Neural cell (in vitro differentiated cells): ENCODE measurements around the gene SETX.

ENCODE experiments used
- EP300 ChIP-seq: fragments of 450-650 bp; conservative IDR thresholded peaks from 2 replicates; pipeline ENCODE4 v1.6.1; 2014; ENCODE audit warnings: antibody characterized with exemption, mild to moderate bottlenecking, moderate library complexity; ENCODE audit not compliant: poor library complexity, severe bottlenecking
- EZH2 ChIP-seq: fragments of 200-600, 300-800 bp; shearing (Covaris generic), sonication (generic); IDR thresholded peaks from 2 replicates; pipeline ENCODE4 v1.6.1; 2014; ENCODE audit warnings: antibody characterized with exemption, low read length, borderline replicate concordance, mild to moderate bottlenecking; ENCODE audit not compliant: insufficient read depth, poor library complexity, severe bottlenecking
- POLR2AphosphoS5 ChIP-seq: IDR thresholded peaks from 2 replicates; pipeline ENCODE4 v1.6.1; 2012
- RAD21 ChIP-seq: fragments of 450-650 bp; conservative IDR thresholded peaks from 2 replicates; pipeline ENCODE4 v1.6.1; 2014; ENCODE audit warnings: antibody characterized with exemption, mild to moderate bottlenecking, moderate library complexity
- SMC3 ChIP-seq: fragments of 450-650 bp; conservative IDR thresholded peaks from 2 replicates; pipeline ENCODE4 v1.6.1; 2014; ENCODE audit warnings: antibody characterized with exemption, mild to moderate bottlenecking, moderate library complexity; ENCODE audit not compliant: poor library complexity
- TAF1 ChIP-seq: IDR thresholded peaks from 2 replicates; pipeline ENCODE4 v1.6.1; 2012; ENCODE audit warnings: low read depth
- TF ChIP-seq, protein P1 (sequence below): fragments of 450-650 bp; IDR thresholded peaks from 2 replicates; pipeline ENCODE4 v1.5.1; 2014; ENCODE audit warnings: antibody characterized with exemption, mild to moderate bottlenecking, moderate library complexity; ENCODE audit not compliant: poor library complexity, severe bottlenecking
- TF ChIP-seq, protein P2 (sequence below): IDR thresholded peaks from 2 replicates; pipeline ENCODE4 v1.6.1; 2012; ENCODE audit warnings: borderline replicate concordance

DNA sequence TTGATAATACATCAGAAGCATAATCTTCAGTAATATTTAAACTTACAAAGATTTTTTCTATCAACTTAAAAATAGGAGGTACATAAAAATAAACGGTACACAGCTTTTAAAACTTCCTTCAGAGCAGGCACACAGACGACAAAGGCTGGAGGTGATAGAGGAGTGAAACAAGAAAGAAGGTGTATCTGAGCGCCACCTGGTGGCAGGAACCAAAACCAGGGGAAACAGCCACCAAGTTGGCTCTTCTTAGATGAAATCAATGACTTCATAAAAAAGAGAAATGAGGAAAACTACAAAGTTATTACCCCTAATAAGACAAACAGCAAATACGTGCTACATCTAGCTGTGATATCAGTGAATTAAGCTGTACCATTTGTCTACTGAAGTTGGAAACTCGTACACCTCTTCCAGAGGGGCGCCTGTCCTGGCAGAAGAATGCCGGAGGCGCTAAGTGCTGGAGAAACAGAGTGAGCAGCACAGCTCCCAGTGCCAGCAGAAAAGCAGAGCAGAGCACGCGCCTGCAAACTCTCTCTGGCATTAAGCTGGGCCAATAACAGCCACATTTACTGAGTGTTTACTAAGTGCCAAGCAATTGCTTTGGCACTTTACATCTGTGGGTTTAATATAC is 85.9 kb downstream of the SETX start:
- TF ChIP-seq RAD21 (peak; percentile 87), EP300 (no peak), EZH2 (no peak), TAF1 (no peak), POLR2AphosphoS5 (no peak), SMC3 (peak; percentile 93)
- TF ChIP-seq, protein P1, sequence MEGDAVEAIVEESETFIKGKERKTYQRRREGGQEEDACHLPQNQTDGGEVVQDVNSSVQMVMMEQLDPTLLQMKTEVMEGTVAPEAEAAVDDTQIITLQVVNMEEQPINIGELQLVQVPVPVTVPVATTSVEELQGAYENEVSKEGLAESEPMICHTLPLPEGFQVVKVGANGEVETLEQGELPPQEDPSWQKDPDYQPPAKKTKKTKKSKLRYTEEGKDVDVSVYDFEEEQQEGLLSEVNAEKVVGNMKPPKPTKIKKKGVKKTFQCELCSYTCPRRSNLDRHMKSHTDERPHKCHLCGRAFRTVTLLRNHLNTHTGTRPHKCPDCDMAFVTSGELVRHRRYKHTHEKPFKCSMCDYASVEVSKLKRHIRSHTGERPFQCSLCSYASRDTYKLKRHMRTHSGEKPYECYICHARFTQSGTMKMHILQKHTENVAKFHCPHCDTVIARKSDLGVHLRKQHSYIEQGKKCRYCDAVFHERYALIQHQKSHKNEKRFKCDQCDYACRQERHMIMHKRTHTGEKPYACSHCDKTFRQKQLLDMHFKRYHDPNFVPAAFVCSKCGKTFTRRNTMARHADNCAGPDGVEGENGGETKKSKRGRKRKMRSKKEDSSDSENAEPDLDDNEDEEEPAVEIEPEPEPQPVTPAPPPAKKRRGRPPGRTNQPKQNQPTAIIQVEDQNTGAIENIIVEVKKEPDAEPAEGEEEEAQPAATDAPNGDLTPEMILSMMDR = peak; percentile 85
- TF ChIP-seq, protein P2, sequence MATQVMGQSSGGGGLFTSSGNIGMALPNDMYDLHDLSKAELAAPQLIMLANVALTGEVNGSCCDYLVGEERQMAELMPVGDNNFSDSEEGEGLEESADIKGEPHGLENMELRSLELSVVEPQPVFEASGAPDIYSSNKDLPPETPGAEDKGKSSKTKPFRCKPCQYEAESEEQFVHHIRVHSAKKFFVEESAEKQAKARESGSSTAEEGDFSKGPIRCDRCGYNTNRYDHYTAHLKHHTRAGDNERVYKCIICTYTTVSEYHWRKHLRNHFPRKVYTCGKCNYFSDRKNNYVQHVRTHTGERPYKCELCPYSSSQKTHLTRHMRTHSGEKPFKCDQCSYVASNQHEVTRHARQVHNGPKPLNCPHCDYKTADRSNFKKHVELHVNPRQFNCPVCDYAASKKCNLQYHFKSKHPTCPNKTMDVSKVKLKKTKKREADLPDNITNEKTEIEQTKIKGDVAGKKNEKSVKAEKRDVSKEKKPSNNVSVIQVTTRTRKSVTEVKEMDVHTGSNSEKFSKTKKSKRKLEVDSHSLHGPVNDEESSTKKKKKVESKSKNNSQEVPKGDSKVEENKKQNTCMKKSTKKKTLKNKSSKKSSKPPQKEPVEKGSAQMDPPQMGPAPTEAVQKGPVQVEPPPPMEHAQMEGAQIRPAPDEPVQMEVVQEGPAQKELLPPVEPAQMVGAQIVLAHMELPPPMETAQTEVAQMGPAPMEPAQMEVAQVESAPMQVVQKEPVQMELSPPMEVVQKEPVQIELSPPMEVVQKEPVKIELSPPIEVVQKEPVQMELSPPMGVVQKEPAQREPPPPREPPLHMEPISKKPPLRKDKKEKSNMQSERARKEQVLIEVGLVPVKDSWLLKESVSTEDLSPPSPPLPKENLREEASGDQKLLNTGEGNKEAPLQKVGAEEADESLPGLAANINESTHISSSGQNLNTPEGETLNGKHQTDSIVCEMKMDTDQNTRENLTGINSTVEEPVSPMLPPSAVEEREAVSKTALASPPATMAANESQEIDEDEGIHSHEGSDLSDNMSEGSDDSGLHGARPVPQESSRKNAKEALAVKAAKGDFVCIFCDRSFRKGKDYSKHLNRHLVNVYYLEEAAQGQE = no peak
